T-helper 2 cell (primary cell): ENCODE results near the gene OST4.
"Not testable (repeated sequence)": the region's sequence is repeated elsewhere in the genome, so short reads cannot be mapped to it uniquely, and the experiment has no call there.

Experiments used
- DNase-seq, 5 experiments: peaks; one replicate each; pipeline versions ENCODE4 v3.0.0 to v3.0.0-alpha.2; 2012 to 2022

OST4 gene

DNA sequence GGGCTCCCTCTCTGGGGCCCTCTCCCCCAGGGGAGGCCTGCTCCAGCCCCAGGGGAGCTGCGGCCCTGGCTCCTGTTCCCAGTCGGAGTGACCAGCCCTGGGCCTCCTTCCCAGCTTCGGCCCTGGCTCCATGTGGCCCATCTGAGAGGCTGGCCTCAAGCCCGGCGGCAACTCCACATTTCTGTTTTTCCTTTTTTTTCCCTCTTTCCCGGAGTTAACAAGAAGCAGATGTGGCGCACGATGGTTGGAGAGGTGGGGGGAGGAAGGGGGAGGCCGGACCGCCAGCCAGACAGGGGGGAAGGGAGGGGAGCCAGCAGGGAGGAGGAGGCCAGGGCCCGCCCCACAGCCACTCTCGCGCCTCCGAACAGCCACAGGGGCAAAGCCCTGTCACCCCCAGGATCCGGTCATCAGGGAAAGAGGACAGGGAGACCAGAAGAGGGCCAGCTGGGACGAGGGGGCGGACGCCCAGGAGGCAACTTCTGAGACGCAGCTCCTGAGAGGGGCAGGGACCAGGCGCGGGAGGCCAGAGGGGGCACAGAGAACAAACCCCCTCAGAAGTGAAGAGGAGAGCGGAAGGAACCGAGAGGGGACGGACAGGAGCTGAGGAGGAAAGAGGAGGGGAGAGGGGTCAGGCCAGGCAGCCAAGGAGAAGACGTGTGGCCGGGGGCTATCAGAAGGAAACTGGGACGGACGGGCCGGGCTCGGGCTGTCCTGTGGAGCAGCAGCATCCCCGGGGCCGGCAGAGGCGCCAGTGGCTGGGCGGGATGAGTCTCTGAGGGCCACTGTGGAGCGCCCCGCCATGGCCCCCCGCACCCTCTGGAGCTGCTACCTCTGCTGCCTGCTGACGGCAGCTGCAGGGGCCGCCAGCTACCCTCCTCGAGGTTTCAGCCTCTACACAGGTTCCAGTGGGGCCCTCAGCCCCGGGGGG is 7.1 kb upstream of the OST4 start, which contains the start of gene EMILIN1:
EMILIN1 (plus strand) TSS at position 349 of the 928 bp plus-strand sequence; CDS start at position 800, 451 bp downstream.
- DNase-seq = no peak

DNA sequence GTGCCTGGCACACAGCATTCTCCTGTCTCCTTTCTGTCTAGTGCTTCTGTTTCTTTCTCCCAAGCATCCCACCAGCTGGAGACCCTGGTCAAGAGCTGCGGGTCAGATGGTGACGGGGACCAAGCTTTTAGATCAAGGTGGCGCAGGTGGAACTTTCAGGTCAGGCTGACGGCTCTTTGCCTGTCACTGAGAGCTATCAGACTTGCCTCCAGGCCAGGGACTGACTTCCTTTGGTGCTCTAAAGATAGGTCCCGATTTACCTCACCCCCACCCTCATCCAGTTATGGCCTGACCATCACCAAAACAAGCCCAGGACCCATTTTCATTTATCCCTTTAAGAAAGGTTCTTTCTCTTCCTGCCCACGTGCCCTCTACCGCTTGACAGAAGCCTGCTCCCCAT is 5.8 kb upstream of the OST4 start:
- DNase-seq = no peak

DNA sequence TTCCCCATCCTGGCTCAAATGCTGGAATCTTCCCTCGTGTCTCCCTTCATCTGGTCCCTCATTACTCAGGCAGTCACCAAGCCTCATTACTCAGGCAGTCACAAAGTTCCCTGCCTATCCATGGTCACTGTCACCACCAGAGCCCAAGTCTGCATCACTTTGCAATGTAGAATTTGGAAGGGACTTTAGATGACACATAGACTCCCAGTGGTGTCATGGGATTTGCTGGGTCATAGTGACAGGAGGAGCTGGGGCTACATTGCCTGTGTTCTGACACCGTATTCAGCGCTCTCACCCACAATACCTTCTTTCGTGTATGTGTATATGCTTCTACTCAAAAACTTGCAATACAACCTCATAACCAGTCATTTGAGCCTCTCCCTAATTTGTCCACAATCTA is 4.9 kb upstream of the OST4 start:
- no peak for DNase-seq

DNA sequence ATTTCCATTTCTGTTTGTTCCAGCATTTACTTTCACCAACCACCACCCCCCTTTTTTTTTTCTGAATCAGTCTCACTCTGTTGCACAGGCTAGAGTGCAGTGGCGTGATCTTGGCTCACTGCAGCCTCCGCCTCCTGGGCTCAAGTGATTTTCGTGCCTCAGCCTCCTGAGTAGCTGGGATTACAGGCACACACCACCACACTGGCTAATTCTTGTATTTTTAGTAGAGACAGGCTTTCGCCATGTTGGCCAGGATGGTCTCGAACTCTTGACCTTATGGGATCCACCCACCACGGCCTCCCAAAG is 4.1 kb upstream of the OST4 start:
- not testable (repeated sequence) for DNase-seq

DNA sequence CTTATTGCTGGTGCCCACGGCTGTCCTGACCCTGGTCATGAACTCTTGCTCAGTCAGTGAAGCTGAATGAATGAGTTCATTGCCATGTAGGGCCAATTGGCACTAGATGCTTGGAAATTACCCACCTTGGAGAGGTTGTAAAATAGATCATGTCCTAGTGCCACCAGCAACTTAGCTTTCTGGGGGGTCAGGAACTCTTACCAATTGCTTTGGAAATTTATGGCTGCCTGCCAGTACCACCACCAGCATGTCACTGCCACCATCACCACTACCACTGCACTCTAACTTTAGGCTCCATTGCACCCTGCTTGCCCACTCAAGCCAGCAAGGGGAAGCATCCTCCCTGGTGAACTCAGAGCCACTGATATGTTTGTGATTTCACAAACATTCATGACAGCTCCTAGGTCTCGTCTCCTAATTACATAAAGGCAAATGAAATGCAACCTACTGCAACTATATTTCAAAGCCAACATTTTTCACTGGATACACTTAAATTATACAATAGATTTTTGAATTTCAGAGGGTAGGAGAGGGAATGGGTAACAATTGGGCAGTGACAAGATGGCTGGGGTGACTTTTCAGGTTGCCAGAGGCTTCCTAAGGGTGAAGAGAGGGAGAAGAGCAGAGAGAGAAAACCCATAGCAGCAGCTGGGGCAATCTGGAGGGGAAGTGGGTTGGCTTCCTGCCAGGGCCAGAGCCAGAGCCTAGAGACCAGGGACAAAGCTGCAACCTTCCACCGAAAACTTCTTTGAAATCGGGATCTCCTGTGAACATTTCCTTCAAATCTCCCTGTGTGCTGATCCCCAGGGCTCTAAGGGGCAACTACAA is 3.5 kb upstream of the OST4 start:
- DNase-seq = peak in 3 of 5 experiments; percentile 41 to 76 (median 44)

DNA sequence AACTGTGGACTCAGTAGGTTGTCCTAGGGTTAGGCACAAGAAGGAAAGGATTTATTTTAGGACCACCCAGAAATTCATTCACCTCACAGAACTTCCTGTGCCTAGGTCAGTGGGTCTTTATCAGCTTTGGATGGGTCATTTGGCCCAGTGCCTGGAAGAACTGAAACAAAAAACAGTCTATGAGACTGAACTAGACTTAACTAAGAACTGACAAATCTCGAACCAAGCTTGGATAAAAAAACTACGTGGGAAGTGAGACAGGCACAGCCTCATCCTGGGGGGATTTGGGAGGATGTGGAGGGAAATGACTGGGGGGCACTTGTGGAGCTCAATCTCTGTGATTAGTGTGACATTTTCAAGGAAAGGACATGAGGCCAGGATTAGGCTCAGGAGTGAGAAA is 2.3 kb upstream of the OST4 start:
- no peak for DNase-seq

DNA sequence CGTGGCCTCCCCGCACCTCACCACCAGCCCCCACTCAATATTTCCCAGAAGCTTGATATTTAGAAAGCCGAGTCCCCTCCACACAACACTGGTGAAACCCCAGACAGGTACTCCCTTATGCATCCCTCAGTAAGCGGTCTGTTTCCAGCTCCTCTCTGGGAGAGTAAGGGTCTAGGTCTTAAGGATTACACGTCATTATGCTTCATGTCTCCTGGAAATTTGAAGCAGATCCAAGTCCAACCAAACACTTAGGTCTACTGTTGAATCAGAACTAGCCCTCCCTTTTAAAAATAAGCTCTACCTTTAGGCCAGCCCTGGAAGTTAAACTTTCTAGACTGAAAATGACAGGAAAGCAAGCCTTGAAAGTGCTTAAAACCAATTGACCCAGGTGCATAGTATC is 1.5 kb upstream of the OST4 start:
- DNase-seq = no peak

DNA sequence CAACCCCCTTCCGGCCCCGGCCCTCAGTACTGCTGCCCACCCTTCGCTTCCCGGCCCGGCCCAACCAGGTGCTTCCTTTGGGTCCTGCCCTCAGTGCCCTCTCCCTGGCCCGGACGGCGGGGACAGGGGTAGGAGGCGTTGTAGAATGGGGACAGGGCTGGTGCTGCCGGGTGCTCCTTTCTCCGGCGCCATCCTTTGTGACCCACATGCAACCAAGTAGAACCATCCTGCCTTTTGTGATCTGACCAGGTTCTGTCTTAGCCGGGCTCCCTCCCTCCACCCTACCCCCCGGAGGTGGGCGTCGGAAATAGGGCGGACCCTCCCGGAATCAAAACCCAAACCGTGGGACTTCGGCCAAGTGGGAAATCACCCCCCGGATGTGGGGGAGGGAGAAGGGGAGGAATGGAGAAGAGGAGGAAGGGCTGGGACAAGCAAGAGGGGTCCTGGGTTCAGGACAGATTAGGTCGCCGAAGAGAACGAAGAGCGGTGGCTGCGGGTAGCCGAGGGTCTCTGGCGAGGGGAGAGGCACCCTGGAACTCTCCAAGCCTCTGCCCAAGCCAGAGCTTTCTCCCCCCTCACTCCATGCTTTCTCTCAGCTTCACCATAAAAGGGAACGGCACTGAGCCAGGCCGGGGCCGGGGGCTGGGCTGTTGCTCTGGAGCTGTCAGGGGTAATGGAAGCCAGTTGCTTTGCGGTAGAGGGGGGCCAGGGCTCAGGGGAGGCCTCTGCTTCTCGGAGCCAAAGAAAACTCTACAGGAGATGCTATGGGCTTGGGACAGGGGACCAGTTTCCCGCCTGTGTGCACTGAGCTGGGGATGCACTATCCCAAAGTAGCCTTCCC is 756 bp upstream of the OST4 start:
- peak in 2 of 5 experiments; percentile 18 to 40 for DNase-seq

DNA sequence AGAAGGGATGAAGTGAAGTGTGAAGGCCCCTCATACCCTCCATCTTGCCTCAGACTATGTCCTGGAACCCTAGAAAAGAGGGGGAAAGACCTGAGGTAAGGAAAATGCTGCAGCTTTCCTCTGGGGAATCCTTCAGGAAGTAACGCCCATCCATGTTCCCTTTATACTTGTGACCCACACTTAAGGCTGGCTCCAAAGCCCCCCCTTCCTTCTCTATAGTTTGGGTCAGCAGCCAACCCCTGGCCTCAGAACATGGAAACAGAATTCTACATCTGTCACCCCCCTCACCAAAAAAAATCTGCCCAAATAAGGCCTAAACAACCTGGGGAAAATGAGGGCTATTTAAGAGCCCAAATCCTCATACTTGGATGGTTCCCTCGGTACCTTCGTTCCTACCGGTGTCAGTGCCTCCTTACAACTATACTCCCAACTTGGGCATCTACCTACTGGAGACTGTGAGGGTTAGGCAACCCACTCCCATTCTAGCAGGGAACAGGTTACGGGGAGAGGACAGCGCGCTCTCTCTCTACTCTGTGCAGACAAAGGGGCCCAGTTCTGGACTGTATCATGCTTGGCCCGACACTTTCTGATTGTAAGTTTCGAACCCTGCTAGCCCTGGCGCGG is 689 bp downstream of the OST4 start:
- DNase-seq = no peak

DNA sequence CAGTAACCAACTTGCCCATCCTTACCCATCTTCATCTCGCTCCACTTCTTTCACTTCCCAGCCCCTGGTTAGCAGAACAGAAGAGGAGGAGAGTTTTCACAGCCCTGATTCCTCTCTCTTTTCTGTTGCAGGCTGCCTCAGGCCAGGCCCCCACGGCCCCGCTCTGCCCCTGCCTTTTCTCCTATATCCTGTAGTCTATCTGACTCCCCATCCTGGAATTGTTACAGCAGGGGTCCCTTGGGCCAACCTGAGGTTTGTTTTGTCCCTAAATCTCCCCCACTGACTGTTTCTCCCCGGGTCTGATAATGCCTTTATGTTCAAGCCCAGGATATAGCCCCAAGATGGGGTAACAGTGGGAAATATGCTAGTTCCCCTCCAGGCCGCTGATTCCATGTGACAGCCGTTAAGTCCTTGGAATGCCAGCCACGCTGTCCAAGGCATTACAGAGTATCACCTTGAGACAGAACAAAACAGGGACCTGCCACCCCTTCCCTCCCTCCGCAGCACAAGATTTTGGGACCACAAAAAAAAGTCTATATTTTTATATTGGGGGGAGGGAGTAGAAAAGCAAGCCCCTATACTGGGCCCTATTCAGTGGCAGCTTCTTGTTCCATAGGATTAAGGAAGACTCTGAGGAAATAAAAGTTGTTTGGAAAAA is 1.4 kb downstream of the OST4 start:
- DNase-seq = no peak

DNA sequence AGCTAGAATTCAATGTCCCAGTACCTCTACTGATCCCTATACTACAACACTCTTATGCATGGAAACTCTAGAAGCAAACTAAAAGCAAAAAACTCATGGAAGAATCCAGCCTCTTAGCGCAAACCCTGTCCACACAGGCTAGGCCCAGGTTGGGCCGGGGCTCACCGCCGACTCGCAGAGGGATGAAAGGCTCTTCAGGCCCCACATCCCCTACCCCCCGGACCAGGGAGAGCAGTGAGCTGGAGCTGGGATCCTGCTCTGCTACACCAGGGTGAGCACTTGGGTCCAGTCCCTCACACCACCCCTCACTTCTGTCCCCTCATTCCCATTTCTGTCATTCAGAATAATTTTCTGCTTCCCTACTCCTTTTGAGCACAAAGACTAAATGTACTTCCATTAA is 2.0 kb downstream of the OST4 start:
- no peak for DNase-seq

DNA sequence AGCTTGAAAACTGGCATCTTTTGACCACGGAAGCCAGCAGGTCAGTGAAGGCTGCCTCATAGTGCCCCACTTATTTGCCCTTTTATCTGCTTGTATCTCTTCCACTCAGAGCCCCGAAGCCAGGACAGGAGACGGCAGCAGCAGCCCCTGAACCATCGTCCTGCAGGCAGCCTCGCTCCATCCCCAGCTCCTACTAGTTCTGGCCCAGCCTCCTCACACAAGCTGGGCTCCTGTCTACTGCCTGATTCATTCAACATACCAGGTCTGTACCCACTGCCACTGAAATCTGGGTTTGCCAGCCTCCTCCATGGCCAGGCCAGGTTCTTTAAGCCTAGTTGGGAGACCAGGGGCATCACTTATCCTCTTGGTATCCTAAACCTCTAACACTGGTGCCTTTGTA is 4.1 kb downstream of the OST4 start:
- no peak for DNase-seq

DNA sequence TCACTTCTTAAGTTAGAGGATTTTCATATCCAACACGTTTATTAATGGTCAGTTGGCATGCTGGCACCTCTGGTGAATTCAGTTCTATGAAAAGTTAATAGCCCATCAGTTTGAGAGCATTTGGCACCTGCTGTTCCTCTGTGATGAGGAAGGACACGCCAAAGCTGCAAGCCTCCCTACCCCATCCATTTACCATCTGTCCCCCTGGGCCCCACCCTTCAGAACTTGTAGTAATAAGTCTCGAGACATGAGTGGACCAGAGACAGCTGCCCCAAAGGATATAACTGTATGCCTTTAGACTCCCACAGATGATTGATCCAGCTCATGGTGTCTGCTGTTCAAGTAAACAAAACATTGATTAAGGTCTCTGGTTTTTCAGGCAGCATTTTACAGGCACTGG is 6.3 kb downstream of the OST4 start:
- no peak for DNase-seq

DNA sequence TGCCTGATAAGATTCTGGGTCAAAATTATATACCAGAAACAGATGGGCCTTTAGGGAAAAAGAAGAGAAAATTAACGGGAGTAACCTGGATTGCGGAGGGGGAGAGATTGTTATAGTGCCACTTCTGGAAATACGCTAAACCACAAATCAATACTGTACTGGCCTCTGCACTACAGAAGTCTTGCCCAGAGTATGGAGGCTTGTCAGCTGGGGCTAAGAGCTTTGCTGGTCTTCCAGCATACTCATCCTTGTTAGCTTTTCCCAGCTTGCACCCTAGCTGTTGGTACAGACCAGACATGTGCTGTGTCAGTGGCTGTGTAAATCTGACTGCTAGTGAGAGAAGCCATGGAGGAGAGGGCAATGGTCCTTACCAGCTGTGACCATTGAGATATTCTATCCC is 11.1 kb downstream of the OST4 start:
- no peak for DNase-seq

DNA sequence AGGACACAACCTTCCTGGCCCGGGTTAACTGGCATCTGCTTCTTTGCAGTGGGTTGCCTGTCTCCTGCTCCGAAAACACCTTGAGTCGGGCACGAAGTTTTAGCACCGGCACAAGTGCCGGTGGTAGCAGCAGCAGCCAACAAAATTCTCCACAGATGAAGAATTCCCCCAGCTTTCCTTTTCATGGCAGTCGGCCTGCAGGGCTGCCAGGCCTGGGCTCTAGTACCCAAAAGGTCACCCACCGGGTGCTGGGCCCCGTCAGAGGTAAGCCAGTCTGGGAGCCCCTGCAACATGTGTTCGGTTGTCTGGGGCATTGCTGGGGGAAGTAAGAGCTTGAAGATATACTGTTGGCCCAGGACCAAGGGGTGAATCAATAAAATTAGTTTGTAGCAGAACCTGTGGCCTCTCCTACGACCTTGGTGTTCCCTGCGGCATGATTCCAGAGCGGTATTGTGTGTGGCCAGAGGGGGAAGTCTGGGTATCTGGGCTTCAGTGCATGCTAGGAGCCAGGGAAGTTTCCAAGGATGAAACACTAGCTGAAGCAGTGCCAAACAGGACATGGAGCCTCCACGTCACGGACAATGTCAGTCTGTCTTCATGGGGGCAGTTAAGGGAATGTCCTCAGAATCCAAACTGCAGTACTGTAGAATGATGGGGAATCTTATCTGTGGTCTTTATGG is 12.2 kb downstream of the OST4 start:
- no peak for DNase-seq

DNA sequence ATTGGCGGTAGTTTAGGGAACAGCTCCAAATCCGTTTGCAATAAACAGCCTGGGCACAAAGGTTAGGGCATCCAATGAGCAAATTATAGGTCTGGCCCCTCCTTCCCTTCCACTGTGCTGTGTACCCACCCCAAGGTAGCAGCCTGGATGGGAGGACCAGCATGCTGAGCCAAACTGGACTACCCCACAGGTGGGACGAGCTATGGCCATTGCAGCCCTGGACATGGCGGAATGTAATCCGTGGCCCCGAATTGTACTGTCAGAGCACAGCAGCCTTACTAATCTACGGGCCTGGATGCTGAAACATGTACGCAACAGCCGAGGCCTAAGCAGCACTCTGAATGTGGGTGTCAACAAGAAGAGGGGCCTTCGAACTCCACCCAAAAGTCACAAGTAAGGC is 13.2 kb downstream of the OST4 start:
- no peak for DNase-seq

DNA sequence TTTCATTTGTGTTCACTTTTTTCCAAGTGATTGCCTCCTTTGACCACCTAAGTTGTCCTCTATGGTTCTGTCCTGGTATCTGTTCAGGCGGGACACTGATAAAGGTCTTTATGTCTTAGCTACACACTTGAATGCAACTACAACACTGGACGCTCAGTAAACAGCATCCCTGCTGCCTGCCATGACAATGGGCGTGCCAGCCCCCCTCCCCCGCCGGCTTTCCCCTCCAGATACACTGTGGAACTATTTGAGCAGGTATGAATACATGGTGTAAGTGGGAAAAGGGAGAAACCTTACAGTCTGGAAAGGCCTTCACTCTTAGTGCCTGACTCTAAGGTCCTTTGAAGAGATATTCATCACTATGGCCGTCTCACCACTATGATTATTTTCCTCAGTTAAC is 14.3 kb downstream of the OST4 start:
- DNase-seq = no peak

DNA sequence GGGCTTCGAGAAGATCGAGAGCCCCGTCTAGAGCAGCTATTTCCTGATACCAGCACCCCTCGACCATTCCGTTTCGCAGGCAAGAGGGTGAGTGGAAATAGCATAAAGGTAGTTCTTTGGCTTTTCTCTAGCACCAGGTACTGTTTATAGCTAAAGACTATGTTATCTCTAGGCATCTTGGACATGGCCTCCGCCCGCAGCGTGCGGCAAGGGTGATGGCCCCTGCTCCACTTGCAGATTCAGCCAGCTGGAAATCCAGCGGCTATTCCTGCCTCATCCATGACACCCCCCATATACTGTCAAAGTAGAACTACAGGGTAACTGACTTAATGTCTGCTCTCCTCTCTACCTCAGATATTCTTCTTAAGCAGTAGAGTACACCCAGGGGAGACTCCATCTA is 16.7 kb downstream of the OST4 start:
- DNase-seq = no peak

DNA sequence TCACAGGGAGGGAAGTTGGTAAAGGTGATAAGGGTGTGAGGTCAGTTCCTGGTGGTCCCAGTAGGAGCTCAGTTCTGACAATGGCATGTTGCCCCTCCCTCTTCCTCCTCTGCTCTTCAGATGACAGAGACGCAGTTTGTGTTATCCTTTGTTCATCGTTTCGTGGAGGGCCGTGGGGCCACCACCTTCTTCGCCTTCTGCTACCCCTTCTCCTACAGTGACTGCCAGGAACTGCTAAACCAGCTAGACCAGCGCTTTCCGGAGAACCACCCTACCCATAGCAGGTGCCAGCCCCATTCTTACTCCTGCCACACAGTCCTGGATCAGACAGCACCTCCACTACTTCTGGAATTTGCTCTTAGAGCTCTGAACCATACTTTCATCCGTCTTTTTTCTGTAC is 17.7 kb downstream of the OST4 start:
- DNase-seq = no peak

DNA sequence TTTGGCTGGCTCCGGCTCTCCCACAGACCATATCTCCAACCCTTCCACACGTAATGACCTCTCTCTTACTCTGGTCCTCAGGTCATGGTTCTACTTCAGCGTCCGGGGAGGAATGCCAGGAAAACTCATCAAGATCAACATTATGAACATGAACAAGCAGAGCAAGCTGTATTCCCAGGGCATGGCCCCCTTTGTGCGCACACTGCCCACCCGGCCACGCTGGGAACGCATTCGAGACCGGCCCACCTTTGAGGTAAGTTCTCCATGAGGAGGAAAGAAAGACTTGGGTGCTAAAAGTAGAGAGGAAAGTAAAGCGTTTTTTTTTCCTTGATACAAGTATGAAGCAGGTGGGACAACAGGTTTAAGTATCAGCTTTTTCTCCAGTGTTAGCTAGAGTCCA is 18.1 kb downstream of the OST4 start:
- DNase-seq = no peak

DNA sequence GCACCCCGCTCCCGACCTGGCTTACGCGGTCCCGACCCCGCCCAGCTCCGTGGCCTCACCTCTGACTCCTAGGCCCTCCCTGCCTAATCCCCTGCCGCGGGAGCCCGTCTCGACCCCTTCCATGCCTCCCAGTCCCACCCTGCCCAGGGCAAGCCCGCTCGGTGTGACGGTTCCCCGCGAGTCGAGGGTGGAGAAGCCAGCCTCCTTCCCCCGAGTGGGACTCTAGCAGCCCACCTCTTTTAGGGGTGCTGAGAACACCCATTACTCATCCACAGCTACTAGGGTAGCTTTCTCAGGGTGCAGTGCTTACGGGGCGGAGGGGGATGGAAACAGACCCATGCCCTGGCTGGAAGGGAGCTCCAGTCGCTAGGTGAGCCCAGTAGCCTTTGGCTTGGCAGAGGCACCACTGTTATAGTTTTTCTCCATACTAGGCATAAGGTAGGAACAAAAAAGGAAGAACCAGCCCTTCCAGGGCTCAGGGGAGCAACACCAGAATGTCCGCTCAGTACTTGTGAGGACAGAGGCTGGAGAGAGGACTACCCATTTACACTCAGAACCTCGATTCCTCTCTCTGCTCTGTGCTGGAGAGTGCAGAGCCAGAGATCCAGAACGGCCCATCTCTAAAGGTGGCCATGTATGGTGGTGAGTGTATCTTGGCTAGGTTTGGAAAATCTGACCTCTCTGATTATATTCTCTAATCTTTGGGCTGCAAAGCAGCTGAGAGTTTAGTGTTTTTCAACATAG is 19.4 kb downstream of the OST4 start:
- peak in 3 of 5 experiments; percentile 14 to 49 (median 33) for DNase-seq
